CD4-positive, alpha-beta T cell treated with Interleukin-6 for 4 hours (primary cell): Measurements from ENCODE around the gene SNRNP25.
A peak's percentile ranks its signal among the peaks of the same experiment; 100 is the strongest.

ENCODE experiments used
- DNase-seq: peaks from one replicate; pipeline ENCODE4 v3.0.0-alpha.2; 2020; ENCODE audit warnings: mixed read lengths

SNRNP25 gene

DNA sequence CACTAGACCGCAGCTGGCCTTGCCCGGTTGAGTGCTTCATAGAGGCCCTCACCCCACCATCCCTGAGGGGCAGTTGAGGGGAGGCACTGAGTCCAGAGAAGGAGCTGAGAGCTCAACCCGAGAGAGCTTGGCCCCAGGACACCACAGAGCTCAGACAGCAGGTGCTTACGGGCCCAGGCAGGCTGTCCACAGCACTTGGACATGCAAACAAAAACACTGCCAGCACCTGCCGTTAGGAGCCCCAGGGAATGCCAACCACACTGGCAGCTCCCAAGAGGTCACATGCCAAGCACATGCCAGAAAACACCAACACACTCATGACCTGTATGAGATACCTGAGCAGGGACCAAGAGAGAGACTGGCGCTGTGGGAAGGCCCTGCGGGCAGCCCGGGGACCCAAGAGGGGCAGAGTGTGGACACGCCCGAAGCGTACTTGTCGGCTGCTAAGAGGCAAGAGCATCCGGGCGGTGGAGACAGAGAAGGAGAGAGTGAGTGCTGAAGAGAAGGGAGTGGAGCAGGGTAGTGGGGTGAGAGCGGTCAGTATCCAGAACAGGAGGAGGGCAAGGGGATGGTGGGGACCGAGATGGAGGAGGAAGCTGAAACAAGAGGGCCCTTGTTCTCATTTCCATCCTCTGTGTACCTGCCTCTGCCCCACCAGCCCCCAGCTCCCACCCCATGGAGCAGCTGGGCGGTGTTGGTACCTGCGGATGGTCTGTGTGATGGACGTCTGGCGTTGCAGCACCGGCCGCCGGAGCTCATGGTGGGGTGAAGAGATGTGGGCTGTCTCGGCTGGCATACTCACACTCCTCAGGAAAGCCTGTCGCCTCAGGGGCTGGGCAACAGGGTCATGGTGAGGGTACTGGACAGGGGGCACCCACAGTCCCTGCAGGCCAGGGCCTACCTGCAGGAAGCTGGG is 10.6 kb downstream of the SNRNP25 start:
- DNase-seq, result no peak

DNA sequence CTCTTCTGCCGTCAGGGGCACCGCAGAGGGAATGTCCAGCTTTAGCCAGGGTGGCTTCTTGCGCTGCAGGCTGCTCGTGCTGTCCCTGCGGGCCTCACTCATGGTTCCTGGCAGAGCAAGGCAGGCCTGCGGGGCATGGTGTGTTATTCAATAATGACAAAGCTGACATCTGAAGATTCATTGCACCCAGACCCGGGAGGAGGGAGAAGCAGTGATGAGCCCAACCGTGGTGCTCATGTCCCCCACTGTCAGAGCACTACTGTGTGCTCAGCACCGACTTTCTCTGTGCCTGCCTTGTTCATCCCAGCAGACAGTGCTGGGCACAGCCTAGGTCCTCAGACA is 11.3 kb downstream of the SNRNP25 start:
- DNase-seq, result no peak

DNA sequence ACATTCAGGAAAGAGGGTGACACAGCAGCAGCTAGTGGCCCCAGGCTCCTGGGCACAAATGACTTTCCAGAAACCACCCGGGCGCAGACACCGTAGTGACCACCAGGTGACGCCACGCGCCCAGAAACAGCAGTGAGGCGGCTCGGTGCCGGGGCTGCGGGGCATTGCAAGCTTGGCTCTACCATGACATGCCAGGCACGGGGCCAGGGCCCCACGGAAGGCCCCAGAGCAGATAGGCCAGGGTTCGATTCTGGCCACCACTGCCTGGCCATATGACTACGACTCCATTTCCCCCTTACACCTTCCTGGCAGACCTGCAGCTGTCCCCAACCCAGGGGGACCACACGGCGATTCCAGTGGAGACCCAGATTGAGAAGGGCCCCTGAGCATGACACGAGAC is 12.1 kb downstream of the SNRNP25 start:
- peak; percentile 87 for DNase-seq

- DNase-seq, result no peak
Observed at GRCh38 chr16:66309-67182, 12.9 kb downstream of the SNRNP25 start.

DNA sequence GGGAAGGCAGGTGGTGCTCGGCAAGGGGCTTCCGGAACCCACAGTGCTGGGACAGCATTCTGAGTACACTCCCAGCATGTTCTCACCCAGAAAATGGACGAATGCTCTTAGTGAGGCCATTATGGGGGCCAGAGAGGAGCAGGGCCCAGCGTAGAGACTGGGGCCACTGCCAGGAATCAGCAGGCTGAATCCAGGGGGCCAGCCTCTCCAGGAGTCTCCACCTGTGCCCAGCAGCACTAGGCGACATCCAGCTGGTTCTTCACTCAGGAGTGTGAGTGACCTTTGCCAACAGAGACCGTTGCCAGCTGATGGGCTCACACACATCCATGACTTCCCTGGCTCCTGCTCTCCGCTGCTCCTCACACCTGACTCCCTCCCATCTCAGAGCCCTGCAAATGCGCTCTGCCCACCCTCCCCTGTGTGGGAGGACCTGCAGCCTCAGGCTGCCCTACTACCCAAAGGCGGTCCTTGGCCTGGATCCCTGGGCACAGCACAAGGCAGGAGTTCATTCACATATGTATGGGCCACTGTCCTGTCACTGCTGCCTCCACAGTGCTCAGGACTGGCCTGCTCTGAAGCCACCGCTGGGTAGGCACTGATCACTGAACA is 13.7 kb downstream of the SNRNP25 start:
- no peak for DNase-seq

DNA sequence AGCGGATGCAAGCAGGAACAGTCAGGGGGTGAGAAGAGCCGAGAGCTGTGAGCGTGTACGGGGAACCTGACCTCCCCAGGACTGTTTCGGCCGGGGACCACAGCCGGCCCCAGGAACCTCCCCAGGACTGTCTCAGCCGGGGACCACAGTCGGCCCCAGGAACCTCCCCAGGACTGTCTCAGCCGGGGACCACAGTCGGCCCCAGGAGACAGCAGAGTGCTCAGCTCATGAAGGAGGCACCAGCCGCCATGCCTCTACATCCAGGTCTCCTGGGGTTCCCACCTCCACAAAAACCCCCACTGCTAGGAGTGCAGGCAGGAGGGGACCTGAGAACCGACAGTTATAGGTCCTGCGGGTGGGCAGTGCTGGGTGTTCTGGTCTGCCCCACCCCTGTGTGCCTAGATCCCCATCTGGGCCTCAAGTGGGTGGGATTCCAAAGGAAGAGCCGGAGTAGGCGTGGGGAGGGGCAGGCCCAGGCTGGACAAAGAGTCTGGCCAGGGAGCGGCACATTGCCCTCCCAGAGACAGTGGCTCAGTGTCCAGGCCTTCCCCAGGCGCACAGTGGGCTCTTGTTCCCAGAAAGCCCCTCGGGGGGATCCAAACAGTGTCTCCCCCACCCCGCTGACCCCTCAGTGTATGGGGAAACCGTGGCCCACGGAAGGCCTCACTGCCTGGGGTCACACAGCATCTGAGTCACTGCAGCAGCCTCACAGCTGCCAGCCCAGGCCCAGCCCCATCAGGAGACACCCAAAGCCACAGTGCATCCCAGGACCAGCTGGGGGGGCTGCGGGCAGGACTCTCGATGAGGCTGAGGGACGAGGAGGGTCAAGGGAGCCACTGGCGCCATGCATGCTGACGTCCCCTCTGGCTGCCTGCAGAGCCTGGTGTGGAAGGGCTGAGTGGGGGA is 14.5 kb downstream of the SNRNP25 start:
- no peak for DNase-seq

DNA sequence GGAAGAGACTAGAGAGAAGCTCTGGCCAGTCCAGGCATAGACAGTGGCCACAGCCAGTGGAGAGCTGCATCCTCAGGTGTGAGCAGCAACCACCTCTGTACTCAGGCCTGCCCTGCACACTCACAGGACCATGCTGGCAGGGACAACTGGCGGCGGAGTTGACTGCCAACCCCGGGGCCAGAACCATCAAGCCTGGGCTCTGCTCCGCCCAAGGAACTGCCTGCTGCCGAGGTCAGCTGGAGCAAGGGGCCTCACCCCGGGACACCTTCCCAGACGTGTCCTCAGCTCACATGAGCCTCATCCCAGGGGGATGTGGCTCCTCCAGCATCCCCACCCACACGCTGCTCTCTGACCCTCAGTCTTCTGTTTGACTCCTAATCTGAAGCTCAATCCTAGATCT is 15.6 kb downstream of the SNRNP25 start:
- no peak for DNase-seq

GRCh38 chr16:71210-71539 is 17.5 kb downstream of the SNRNP25 start:
- DNase-seq, result no peak

DNA sequence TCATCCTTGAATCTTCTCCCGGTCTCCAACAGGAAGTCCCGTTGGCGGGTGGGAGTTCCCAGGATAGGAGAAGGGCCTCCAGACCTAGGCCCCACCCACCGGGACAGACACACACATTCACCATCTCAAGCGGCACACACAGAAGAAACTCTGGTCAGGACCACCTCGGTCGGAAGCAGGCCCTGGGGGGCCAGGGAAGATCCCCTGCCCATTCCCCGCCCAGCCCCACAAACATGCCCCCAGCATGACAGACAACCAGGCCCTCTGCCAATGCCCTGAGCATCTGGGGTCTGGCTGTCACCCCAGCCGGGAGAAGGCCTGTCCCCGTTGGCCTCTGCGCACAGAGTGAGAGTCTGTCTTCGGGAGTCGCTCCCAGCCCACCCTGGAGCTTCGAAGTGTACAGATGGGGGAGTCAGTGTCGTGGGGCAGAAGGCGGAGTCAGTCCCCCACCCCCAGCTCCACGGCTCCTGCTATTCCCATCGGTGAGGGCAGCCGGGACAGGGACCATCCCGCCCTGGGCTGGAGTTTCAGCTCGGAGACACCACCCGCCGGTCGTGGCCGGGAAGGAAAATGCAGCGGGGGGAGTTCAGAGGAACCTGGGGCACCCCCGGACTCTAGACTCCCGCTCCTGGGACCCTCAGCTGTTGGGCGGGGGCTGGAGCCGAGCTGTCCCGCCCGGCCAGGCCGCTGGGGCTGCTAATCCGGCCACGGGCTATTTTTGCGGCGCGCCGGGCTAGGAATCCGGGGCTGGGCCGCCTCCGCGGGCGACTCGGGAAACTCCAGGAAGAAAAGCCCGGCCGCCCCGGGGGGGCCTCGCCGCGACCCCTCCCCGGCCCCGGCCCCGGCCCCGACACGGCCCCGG is 18.1 kb downstream of the SNRNP25 start:
- DNase-seq, result no peak

DNA sequence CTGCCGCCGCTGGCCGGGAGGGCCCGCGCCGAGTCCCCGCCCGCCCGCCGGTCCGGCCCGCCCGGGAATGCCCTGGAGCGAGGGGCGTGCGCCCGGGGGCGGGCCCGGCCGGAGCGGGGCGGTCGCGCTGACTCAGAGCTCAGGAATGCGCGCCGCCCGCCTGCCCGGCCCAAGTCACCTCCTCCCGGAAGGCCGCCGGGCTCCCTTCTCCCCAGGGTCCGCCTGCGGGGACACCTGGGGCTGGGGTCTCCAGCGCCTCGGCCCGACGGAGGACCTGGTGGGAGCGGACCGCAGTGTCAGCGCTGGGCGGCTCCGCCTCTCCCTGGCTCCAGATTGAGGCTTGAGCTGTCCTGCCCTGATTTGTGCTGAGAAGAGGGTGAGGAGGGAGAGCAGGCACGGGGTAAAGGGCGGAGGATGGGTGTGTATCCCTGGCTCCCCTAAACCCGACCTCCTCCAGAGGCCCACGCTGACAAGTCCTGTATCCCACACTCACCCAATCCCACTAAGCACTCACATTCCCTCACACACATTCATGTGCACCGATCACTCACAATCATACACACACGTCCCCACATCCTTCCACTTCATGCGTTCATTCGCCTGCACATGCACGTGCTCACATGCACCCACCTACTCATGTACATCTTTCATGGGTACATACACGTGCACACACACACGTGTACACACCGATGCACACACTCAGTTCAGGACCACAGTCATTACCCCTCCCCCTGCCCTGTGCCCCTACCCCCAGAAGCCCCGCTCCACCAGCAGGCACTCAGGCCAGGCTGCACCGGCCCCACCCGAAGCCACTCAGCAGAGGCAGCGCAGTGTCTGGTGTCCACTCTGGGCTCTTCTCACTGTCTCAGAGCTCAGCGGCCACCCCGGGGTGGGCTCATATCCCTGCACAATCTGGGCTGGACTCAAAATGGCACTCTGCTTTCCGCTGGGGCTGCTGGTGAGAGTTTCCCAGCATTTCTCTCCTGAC is 19.2 kb downstream of the SNRNP25 start, which contains the start of gene RHBDF1:
RHBDF1 (minus strand) TSS at position 71 of the 988 bp plus-strand sequence. CDS start 7,616 bp downstream, outside the sequence.
- no peak for DNase-seq

- no peak for DNase-seq
Observed at GRCh38 chr16:74051-74746, 20.6 kb downstream of the SNRNP25 start.

DNA sequence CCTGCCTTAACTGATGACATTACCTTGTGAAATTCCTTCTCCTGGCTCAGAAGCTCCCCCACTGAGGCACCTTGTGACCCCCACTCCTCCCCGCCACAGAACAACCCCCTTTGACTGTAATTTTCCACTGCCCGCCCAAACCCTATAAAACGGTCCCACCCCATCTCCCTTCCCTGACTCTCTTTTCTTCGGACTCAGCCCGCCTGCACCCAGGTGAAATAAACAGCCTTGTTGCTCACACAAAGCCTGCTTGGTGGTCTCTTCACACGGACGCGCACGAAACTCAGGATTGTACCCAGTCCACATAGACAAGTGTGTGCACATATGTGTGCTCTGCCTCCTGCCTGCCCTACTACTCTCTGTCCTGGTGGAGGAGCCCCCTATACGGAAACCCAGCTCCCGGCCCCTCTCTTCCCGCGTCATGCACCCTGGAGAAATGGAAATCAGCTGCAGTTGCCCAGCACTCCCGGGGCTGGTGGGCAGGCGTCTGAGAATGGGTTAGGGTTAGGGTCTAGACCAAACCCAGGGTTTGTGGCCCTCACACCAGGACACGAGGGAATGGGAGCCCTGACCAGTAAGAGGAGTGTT is 21.2 kb downstream of the SNRNP25 start:
- DNase-seq, result no peak

- peak; percentile 19 for DNase-seq
Observed at GRCh38 chr16:75580-76501, 22.2 kb downstream of the SNRNP25 start.

- DNase-seq, result peak; percentile 39
Observed at GRCh38 chr16:76535-77272, 23.1 kb downstream of the SNRNP25 start.

DNA sequence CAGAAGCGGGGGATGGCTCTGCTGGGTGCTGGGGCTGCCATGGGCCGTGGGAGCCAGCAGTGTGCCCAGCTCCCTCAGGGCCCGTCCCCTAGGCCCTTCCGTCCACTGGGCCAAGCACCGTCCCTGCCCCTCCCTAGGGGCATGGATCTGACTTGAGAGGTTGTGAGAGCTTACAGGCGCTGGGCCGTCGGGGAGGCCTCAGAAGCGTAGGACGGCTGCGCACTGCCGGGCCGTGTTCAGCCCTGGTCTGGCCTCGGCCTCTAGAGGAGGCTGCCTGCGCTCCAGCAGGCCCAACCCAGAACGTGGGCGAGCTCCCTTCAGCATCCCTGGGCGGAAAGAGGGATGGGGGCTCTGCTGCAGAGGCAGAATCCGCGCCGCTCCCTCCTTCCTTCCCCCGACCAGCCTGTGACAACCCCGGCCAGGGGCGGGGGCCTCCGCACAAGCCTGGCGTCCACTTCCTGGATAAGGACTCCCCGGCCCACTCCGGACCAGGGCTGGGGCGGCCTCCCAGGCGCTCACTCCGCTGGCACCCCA is 23.7 kb downstream of the SNRNP25 start:
- DNase-seq, result peak; percentile 43

DNA sequence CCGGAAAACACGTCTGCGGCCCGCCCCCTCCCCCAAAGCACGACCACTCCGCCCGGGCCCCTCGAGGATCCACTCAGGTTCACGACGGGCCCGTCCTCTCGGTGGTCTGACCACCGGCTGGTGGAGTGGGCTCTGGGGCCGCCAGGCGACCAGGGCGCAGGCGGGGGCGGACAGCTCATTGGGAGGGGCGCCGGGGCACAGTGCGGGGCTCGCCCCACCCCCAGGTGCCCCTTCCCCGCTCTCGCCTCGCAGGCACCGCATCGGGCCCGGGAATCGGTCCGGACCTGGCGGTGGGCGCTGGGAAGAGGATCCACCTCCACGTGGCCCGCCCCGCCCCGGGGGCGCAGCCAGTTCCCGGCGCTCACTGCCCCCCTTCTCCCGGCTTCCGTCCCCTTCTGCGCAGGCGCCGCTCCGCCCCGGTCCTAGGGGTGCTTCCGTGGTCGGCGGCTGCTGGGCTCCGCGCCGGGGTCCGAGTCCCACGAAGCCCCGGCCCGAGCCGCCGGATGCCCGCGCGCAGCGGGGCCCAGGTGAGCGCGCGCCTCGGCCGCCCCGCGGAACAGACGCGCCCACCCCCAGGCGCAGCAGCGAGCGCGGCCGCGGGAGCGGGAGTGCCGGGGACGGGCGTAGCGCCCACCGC is 24.3 kb downstream of the SNRNP25 start, which contains the start of gene MPG:
MPG (plus strand) TSS at position 419 of the 637 bp plus-strand sequence; CDS start at position 504, 85 bp downstream.
- DNase-seq, result peak; percentile 89
